HG03565 (cell line): ENCODE results near the gene STXBP3.
"Not testable (repeated sequence)": the region's sequence is repeated elsewhere in the genome, so short reads cannot be mapped to it uniquely, and the experiment has no call there.

ENCODE experiments used
- ATAC-seq: cut with Tn5 transposase; IDR thresholded peaks from one replicate; pipeline ENCODE4 v1.9.1; 2021; ENCODE audit warnings: mild to moderate bottlenecking, moderate library complexity; ENCODE audit not compliant: unreplicated experiment

Gene STXBP3

GRCh38 chr1:108729481-108729880 is 17.0 kb upstream of the STXBP3 start:
- no peak for ATAC-seq

GRCh38 chr1:108732398-108732797 is 14.1 kb upstream of the STXBP3 start:
- no peak for ATAC-seq

GRCh38 chr1:108734171-108734865 is 12.2 kb upstream of the STXBP3 start:
- ATAC-seq, result no peak

GRCh38 chr1:108742253-108742652 is 4.2 kb upstream of the STXBP3 start:
- ATAC-seq, result no peak

- ATAC-seq, result no peak
These were observed 493 bp upstream of the STXBP3 start for GRCh38 chr1:108745980-108746381.

GRCh38 chr1:108747171-108747850 is 837 bp downstream of the STXBP3 start:
- peak; percentile 22 for ATAC-seq

GRCh38 chr1:108747898-108748297 is 1.4 kb downstream of the STXBP3 start:
- no peak for ATAC-seq

GRCh38 chr1:108749081-108749480 is 2.6 kb downstream of the STXBP3 start:
- ATAC-seq, result no peak

- ATAC-seq, result no peak
These were observed 4.2 kb downstream of the STXBP3 start for GRCh38 chr1:108750476-108751181.

- no peak for ATAC-seq
These were observed 6.9 kb downstream of the STXBP3 start for GRCh38 chr1:108753363-108753762.

- no peak for ATAC-seq
These were observed 12.3 kb downstream of the STXBP3 start for GRCh38 chr1:108758796-108759195.

- no peak for ATAC-seq
These were observed 20.6 kb downstream of the STXBP3 start for GRCh38 chr1:108767115-108767514.

- ATAC-seq, result no peak
These were observed 21.2 kb downstream of the STXBP3 start for GRCh38 chr1:108767708-108768107.

- ATAC-seq, result no peak
These were observed 31.4 kb downstream of the STXBP3 start for GRCh38 chr1:108777839-108778238.

GRCh38 chr1:108779455-108779854 is 33.0 kb downstream of the STXBP3 start:
- no peak for ATAC-seq

GRCh38 chr1:108780937-108781574 is 34.6 kb downstream of the STXBP3 start:
- ATAC-seq, result no peak

- not testable (repeated sequence) for ATAC-seq
These were observed 35.1 kb downstream of the STXBP3 start for GRCh38 chr1:108781575-108781944.

GRCh38 chr1:108785264-108785663 is 38.8 kb downstream of the STXBP3 start:
- ATAC-seq, result no peak

GRCh38 chr1:108785880-108786279 is 39.4 kb downstream of the STXBP3 start:
- no peak for ATAC-seq

GRCh38 chr1:108791790-108792189 is 45.3 kb downstream of the STXBP3 start:
- no peak for ATAC-seq

GRCh38 chr1:108792420-108792819 is 45.9 kb downstream of the STXBP3 start:
- no peak for ATAC-seq

GRCh38 chr1:108799001-108799400 is 52.5 kb downstream of the STXBP3 start:
- ATAC-seq, result no peak
